Stimulated activated CD4-positive, alpha-beta T cell treated with anti-CD3 and anti-CD28 coated beads, Interleukin-12 subunit alpha, Interleukin-12 subunit beta, amount 100 ng/mL, for 24 hours (primary cell): ENCODE results near the gene TMEM176B.
"Not testable (repeated sequence)": the region's sequence is repeated elsewhere in the genome, so short reads cannot be mapped to it uniquely, and the experiment has no call there.

ENCODE experiments used
- DNase-seq, 2 experiments: peaks; one replicate each; pipeline ENCODE4 v3.0.0-alpha.2; 2020; ENCODE audit warnings: low read depth in 2 of 2

TMEM176B gene

DNA sequence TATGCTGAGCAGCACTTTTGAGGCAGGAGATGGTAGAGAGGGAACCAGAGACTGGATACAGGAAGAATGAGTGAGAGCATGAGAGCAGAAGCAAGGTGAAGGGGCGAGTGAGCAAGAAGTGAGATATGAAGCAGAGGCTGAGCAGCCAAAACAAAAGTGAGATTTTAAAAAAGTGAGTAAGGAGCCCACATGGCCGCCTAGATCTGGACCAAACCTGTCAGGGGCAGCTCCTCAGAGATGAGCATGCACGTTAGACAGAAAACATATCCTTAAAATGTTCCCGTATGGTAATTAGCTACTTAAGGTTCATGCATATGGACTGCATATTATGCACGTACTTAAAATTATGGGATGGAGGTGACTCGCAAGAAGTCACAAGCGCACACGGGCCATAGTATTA, 22.9 kb upstream of the TMEM176B start:
- DNase-seq, result no peak

DNA sequence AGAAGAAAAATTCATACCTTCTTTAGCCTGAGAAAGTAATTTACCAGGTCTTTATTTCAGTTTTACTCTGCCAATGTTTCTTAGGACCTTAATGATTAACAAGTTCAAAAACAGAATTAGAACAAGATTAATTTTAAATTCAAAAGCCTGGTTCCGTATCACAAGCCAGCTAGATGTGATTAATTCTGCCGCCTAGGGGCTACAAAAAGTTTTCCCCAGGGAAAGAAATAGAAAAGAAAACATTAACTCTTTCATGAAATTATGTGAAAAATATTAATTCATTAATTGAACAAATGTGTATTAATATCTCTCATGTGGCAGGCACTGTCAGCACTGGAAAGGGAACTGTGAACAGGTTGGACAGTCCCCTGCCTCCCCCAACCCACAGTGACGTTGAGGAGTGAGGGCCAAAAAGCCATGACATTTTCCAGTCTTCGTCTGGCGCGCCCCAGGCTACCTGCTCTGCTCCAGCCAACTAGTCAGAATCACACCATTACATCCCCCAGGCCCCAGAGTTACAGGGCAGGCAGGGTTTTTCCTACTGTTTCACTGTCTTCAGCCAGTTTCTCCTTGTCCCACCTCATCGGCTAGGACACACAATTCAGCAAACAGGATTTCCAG, 20.5 kb upstream of the TMEM176B start:
- no peak for DNase-seq

DNA sequence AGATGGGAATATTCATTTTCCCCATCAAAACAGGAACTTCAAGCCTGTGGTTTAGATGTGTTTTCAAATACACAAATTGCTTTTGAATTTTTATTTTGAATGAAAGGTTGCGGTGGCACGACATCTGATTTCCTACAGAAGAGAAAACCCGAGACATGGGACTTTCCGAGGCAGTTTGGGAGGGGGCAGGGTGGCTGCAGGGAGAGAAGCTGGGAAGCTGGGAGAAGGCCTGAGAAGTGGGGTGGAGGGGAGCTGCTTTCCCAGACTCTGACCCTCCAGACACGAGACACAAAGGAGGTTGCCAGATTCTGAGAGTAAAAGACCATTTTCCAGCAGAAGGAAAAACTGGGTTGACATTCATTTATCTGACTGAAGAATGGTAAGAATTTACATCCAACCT, 20.0 kb upstream of the TMEM176B start:
- DNase-seq, result no peak

DNA sequence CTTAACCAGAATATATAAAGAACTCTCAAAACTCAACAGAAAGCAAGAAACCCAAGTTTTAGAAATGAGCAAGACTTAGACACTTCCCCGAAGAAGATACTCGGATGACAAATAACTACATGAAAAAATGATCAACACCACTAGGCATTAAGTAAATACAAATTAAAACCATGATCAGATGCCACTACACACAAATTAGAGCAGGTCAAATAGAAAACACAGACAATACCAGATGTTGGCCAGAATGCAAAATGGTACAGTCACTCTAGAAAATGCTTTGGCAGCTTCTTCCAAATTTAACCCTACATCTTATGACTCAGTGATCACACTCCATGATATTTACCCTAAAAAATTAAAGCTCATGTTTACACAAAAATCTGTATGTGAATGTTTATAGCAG, 18.8 kb upstream of the TMEM176B start:
- no peak for DNase-seq

DNA sequence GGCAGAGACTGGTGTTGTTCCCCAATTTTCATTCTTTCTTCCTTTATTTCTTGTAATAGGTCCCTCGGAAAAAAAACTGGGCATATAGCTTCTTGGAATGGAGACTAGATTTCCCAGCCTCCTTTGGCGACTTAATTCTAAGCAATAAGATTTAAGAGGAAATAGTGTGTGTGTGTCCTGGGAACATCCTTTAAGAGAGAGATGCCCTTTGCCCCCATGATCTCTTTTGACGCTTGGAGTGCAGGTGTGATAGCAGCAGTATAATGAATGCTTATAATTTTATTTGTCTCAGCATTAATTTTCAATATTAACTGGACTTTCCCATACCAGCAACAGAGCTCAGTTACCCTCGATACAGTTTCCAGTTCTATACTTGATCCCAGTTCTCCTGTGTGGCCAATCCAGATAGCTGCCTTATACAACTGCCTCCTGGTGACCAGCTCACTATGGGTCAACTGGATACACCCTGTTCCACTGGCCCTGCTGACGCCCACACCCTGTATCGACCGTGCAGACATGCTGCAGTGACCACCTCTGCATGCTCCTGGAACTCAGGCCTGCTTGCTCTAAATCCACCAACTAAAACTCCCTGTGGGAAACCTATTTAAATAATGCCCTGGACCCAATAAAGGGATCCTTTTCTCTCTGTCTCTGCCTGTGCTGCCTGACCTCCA, 14.3 kb upstream of the TMEM176B start:
- no peak for DNase-seq

DNA sequence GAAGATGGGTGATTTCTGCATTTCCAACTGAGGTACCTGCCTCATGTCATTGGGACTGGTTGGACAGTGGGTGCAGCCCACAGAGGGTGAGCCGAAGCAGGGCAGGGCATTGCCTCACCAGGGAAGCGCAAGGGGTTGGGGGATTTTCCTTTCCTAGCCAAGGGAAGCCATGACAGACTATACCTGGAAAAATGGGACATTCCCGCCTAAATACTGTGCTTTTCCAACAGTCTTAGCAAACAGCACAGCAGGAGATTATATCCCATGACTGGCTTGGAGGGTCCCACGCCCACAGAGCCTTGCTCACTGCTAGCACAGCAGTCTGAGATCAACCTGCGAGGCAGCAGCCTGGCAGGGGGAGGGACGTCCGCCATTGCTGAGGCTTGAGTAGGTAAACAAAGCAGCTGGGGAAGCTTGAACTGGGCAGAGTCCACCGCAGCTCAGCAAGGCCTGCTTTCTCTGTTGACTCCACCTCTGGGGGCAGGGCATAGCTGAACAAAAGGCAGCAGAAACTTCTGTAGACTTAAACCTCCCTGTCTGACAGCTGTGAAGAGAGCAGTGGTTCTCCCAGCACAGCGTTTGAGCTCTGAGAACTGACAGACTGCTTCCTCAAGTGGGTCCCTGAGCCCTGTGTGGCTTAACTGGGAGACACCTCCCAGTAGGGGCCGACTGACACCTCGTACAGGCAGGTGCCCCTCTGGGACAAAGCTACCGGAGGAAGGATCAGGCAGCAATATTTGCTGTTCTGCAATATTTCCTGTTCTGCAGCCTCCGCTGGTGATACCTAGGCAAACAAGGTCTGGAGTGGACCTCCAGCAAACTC, 7.7 kb upstream of the TMEM176B start:
- not testable (repeated sequence) for DNase-seq

DNA sequence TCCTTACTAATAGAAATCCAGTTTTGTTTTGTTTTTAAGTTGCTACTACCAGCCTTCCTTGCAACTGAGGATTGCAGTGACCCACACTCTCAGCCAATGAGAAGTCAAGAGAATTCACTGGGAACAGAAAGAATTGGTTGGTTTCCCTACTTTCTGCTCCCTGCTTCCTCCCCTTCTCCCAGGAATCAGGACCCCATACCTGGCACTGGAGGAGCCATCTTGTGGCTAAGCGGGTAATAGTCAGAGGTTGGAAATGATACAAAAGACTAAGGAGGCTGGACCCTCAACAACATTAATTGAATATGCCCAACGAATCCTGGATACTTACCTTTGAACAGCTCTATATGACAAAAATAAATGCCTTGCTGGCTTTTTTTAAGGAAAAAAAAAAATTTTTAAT, 6.7 kb upstream of the TMEM176B start:
- no peak for DNase-seq

DNA sequence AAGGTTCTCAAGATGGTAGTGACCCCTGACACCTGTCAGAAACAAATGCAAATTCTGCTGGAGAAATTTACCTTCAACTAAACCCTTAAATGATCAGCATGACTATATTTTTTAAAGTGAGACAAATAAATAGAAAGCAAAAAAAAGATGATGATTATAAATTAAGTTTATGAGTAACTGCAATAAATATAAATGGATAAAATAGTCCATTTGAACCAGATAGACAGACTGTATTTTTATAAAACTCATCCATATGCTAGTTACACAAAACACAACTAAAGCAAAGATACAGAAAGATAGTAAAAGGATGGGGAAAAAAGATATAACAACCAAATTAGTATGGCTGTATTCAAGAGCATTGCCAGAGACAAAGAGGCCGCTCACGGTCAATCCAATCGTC, 6.3 kb upstream of the TMEM176B start:
- DNase-seq, result no peak

DNA sequence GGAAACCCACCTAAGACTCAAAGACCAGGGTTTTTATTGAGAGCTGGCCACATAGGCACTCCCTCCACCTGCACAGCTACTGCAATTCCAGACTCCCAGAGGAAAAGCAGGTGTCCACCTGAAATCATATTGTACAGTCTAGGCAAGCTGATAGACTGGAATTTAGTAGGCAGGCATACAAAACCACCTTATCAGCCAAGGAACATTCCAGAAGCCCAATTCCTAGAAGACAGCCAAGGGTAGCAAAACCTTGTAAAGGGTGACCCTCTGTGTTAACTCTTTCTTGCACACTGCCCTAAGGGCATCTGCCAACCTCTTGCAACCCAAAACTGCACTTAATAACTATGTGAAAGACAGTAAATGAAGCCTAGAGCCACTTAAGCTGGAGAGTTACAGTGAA, 5.7 kb upstream of the TMEM176B start:
- no peak for DNase-seq

DNA sequence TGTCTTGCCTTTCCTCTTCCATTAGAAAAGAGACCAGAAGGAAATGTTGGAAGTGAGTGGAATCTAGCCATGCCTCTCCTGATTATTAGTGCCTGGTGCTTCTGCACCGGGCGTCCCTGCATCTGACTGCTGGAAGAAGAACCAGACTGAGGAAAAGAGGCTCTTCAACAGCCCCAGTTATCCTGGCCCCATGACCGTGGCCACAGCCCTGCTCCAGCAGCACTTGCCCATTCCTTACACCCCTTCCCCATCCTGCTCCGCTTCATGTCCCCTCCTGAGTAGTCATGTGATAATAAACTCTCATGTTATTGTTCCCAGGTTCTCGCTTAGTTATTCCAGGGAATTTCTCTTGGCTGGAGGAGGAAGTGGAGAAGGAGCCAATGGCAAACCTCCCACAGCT, 4.6 kb upstream of the TMEM176B start:
- DNase-seq, result no peak

DNA sequence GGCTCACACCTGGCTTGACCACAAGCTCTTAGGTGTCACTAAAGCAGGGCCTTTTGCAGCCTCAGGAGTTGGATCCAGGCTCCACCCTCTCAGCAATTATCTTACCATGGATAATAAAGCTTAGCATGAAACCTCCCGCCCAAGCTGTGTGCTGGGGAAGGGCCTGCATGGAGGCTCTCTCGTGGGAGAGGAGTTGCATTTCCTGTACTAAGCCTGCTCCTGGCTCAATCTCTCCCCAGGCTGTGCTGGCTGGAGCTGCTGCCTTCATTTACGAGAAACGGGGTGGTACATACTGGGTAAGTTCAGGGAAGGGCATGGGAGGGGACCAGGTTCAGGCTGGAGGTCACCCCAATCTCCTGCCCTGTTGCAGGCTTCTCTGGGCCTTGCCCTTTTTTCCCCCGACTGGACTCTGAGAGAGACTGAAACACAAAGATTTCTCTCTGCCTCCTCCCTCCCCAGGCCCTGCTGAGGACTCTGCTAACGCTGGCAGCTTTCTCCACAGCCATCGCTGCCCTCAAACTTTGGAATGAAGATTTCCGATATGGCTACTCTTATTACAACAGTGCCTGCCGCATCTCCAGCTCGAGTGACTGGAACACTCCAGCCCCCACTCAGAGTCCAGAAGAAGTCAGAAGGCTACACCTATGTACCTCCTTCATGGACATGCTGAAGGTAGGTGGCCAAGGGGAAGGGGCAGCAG, 3.1 kb upstream of the TMEM176B start:
- no peak for DNase-seq

DNA sequence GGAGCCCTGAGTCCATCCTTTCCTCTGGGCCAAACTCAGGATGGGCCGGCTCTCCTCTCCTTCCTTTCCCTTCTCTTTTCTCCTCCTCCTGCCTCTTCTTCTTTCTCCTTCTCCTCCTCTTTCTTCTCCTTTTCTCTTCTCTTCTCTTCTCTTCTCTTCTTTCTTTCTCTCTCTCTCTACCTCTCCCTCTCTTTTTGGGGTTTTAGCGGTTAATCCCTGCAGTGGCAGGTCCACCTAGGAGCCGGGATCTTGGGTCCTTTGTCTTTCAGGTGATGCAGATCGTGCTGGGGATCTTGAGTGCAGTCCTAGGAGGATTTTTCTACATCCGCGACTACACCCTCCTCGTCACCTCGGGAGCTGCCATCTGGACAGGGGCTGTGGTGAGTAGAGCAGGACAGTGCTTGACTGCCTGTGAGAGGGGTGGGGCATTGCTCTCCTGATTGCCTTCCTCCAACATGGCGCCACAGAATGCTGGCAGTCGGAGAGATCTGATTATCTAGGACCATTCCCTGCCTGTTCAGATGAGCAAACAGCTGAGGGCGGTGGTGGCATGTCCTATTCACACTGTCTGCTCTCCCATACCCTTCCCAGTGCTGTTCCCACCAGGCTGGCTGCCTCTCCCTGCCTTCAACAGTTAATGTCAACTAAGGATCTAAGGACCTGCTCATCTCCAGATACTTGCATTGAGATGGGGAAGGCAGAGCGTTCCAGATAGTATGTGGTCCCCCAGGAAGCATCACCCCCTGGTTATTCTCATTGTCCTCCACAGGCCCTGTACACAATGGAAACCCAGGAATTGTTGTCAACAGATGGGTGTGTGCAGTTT, 2.0 kb upstream of the TMEM176B start:
- no peak for DNase-seq

DNA sequence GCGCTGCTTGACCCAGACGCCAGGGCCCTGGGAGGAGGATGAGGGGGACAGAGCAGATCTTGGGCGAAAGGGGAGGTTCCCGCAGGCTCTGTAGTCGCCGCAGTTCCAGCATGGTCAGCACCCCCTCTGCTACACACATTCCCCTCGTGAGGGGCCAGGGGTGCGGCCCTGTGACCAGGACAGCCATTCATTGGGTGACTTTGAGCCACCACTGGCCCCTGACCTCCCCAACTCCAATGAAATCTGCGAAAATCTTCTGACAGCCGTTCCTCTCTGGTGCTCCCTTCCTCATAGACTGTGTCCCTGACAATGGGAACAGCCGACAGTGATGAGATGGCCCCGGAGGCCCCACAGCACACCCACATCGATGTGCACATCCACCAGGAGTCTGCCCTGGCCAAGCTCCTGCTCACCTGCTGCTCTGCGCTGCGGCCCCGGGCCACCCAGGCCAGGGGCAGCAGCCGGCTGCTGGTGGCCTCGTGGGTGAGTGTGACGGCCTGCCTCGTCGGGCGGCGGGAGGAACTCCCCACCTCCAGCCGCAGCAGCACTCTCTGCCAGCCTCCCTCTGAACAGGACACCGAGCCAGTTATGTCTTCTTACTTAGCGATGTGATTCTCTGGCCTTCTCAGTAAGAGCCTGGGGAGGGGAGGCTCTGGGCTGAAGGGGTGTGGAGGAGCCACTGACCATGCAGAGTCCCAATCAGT, 1.2 kb upstream of the TMEM176B start:
- no peak for DNase-seq

DNA sequence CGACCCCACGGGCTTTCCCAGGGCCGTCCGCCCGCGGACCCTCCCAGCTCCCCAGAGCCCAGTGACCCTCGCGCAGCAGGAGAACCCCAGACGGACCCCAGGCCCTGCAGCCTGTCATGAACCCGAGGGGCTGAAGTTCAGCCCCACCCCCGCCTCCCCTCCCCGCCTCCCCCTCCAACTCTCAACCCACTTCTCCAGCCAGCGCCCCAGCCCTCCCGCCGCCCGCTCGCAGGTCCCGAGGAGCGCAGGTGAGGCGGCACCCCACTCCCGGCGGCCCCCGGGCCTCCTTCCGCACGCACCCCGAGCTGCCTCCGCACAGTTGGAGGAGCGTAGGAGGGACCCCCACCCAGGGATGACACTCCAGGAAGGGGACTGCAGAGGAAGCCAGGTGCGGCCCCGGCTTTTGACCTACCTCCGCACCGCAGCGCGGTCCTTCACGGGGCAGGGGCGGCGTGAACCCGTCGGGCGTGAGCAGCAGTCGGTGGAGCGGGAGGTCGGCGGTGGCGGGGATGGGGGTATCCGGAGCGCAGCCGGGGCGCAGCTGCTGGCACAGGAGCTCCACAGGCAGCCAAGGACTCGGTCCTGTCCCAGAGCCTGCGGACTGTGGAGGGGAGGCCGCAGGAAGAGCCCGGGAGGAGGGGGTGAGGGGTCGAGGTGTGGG, 547 bp upstream of the TMEM176B start, which contains the start of gene TMEM176A:
Gene TMEM176A, plus strand, starts transcription at position 189 of the 661 bp plus-strand sequence. CDS start 782 bp downstream, outside the sequence.
- DNase-seq, result no peak

DNA sequence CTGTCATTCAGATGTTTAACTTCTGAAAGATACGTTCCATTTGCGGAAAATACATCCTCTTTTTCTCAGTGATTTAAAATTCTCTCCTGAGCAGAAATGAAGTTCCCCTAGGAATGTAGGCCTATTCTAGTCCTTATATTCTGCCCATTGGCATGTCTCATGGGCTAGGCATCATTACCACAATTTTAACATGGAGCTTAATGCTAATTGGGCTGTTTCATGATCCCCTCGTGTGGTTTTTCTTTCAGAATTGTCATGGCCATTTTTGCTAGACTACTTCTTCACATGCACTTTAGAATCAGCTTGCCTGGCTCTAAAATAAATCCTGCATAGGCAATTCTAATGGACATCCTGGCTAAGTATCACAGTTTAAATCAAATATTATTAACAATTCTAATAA, 1.0 kb downstream of the TMEM176B start:
- no peak for DNase-seq

DNA sequence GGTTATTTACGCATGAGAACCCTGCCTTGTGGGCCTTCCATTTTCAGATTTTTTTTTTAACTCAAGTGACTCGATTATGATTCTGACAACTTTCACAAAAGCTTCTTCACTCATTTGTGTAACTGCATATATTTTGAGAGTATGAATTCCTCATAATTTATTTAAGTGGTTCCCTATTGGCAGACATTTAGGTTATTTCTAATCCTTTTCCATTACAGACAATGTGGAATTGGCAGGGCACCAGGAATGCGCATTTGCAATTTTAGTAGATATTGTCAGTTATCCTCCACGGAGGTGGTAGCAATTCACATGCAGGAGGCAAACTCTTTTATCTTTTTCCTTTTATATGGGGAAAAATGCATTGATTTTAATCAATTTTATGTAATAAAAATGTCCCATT, 2.5 kb downstream of the TMEM176B start:
- no peak for DNase-seq

DNA sequence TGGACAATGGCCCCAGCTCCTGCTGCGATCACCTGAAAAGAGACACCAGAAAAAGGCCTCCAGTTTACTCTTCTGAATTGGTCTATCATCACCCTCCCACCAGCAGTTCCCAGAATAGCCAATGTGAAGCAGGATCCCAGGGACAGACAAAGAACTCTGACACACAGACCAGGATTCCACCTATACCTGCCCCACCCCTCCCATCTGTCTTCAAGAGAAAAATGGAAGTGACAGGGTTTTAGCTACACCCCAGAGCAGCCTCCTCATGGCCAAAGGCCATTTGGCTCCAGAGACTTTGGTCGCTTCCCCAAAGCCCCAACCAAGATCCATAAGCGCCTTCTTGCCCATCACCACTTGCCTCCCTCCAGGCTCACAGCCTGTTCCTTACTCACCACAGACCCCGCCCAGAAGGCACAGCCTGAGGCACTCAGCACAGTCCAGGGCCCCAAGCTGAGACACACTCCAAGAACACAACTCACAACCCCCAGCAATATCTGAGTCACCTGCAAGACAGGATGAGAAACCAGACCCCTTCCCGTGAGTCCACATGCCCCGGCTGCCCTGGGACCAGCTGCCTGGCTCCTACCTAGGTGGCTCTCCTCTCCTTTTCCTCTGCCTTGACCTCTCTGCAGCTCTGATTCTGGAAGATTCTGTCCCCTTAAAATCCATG, 6.5 kb downstream of the TMEM176B start:
- DNase-seq, result no peak

DNA sequence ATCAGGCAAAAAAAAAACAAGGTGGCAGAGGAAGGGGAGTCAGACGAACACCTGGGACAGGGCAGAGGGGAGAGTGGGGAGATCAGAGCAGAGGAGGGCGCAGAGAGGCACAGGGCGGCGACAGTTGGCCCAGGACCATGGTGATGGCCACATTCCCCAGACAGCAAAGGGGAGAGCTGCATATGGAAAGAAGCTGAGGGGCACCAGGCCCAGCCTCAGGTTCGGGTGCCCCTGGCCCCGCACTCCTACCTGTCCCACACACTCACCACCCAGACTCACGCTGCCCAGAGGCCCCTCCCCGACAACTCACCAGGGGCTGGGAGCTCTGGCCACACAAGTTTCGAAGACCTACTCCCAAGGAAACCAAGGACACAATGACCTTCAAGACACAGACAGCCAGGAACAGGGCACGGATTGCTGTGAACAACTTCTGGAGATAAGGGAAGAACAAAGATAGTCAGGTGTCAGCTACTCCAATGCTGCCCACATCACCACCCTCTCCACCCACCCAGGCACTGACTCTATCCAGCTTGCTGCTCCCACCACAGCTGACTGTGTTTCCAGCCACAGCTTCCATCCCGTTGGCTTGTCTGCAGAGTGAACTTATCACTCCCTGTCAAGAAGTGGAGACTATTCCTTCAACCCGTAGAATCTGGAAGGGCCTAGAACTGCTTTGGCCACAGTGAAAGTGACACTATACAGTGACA, 8.3 kb downstream of the TMEM176B start:
- DNase-seq, result no peak

DNA sequence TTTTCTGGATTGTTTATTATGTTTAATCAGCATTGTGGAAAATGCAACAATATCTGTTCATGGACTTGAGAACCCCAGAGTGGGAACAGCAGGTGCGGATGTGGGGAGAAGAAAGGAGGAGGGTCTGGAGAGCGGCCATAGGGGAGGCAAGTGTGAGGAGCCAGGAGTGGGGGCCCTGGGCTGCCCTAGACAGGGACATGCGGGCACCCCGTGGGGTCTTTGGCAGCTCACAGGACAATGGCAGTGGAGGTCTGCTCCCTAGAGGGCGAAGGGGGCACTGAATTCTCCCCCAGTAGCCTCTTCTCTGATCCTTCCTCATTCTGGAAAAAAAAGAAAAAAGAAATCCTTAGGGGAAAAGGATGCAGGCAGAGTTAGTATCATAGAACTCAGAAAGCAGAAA, 8.9 kb downstream of the TMEM176B start:
- no peak for DNase-seq
